MCF 10A (cell line): ENCODE data around the gene MRRF. TPM values are rescaled to one million over a fixed set of nuclear protein-coding genes. Genes with fewer than 3 reads are reported as not detected.

Experiments
- BruUV-seq: library from RNA; stranded (reverse); fragments of 400-500 nt; replicated peaks from 2 replicates; lab custom pipeline; 2021; lab: Mats Ljungman, UMichigan
- CTCF ChIA-PET: fragments of 300-600 bp; sonication (Branson Sonifier 250); formaldehyde crosslinking; extraction: SDS; loops from one replicate; lab custom pipeline; 2021; ENCODE audit warnings: antibody characterized with exemption, inconsistent platforms; lab: Yijun Ruan, JAX
- POLR2A ChIA-PET: fragments of 300-600, 350-650 bp; sonication (Branson Sonifier 250); formaldehyde crosslinking; extraction: SDS; loops from one replicate; lab custom pipeline; 2020; ENCODE audit warnings: antibody characterized with exemption, inconsistent platforms; lab: Yijun Ruan, JAX
- DNase-seq: peaks from one replicate; pipeline ENCODE4 v3.0.0-alpha.2; 2018; ENCODE audit not compliant: unreplicated experiment
- H3K27ac Mint-ChIP-seq: one replicate; pipeline ENCODE4 v1.8.0; 2022; ENCODE audit warnings: mild to moderate bottlenecking, low read depth, mixed read lengths; ENCODE audit not compliant: unreplicated experiment
- H3K27me3 Mint-ChIP-seq: one replicate; pipeline ENCODE4 v1.8.0; 2022; ENCODE audit warnings: mixed read lengths; ENCODE audit not compliant: insufficient read depth, unreplicated experiment
- H3K36me3 Mint-ChIP-seq: one replicate; pipeline ENCODE4 v1.8.0; 2022; ENCODE audit warnings: mild to moderate bottlenecking, moderate library complexity, mixed read lengths; ENCODE audit not compliant: insufficient read depth, unreplicated experiment
- H3K4me1 Mint-ChIP-seq: one replicate; pipeline ENCODE4 v1.8.0; 2022; ENCODE audit warnings: mixed read lengths; ENCODE audit not compliant: insufficient read depth, unreplicated experiment
- H3K4me3 Mint-ChIP-seq: one replicate; pipeline ENCODE4 v1.8.0; 2022; ENCODE audit warnings: mild to moderate bottlenecking, moderate library complexity, mixed read lengths; ENCODE audit not compliant: unreplicated experiment
- H3K9me3 Mint-ChIP-seq: one replicate; pipeline ENCODE4 v1.8.0; 2022; ENCODE audit warnings: mixed read lengths; ENCODE audit not compliant: unreplicated experiment
- intact Hi-C: fragments of 100-400 bp; cut with micrococcal nuclease; formaldehyde crosslinking; loops from 2 replicates; pipeline ENCODE4 v1.14.1; 2022
- total RNA-seq: library from RNA; stranded (reverse); gene quantifications from 2 replicates; pipeline ENCODE4 v1.2.3, GENCODE V29; 2022
- TF ChIP-seq, protein P1 (sequence below): fragments of 200-600 bp; IDR thresholded peaks from one replicate; pipeline ENCODE4 v1.8.0; 2022; ENCODE audit warnings: antibody characterized with exemption, mild to moderate bottlenecking; ENCODE audit not compliant: unreplicated experiment

MRRF gene
- total RNA-seq, 1 experiment from 2014 or later = 90.3 TPM

- H3K27ac Mint-ChIP-seq = no peak overlapping the region
- ChIA-PET CTCF (interaction anchor here (0.6 to 1.8 kb wide), 5 partner anchors 9 to 1801 kb away, joined by 3 to 7 read pairs (median 3); no protein-coding TSS in a partner anchor), POLR2A (interaction anchor here (0.5 to 1.4 kb wide), 4 partner anchors 12 to 543 kb away, joined by 3 to 6 read pairs (median 3); partner anchors contain the start of genes MRRF and RBM18)
- H3K36me3 Mint-ChIP-seq = peaks cover 89% of the 10 kb centered on the region
- no TSS peak for BruUV-seq
- no peak for DNase-seq
- H3K4me3 Mint-ChIP-seq = no peak overlapping the region
- no peaks in the 10 kb centered on the region for H3K4me1 Mint-ChIP-seq
- H3K27me3 Mint-ChIP-seq = no peaks in the 10 kb centered on the region
- no peaks in the 10 kb centered on the region for H3K9me3 Mint-ChIP-seq
- intact Hi-C loops = no loop called here
- TF ChIP-seq, protein P1, sequence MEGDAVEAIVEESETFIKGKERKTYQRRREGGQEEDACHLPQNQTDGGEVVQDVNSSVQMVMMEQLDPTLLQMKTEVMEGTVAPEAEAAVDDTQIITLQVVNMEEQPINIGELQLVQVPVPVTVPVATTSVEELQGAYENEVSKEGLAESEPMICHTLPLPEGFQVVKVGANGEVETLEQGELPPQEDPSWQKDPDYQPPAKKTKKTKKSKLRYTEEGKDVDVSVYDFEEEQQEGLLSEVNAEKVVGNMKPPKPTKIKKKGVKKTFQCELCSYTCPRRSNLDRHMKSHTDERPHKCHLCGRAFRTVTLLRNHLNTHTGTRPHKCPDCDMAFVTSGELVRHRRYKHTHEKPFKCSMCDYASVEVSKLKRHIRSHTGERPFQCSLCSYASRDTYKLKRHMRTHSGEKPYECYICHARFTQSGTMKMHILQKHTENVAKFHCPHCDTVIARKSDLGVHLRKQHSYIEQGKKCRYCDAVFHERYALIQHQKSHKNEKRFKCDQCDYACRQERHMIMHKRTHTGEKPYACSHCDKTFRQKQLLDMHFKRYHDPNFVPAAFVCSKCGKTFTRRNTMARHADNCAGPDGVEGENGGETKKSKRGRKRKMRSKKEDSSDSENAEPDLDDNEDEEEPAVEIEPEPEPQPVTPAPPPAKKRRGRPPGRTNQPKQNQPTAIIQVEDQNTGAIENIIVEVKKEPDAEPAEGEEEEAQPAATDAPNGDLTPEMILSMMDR = no peak
These were observed 16.7 kb downstream of the MRRF start for GRCh38 chr9:122281368-122281767.

GRCh38 chr9:122286764-122287163, 22.1 kb downstream of the MRRF start:
- no peaks in the 10 kb centered on the region for H3K9me3 Mint-ChIP-seq

DNA sequence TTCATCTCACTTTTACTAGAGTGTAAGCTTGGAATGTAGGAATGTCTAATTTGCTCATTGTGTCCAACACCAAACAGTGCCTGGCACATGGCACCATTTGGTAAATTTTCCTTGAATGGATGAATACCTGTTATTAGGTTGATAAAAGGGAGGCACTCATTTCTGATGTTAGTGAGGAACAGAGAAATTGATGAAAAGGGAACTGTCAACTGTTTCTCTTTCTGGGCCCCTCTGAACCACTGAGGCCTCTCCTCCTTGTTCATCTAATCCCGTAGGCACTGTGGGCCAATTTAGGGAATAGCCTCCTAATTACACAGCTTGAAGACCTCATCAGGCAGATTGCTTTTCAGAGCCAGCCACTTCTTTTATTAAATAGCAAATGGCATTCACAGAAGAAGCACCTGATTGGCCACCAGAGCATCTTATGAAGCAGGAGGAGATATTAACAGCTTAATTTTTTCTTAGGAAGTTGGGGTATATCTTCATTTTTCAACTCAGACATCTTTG, 22.6 kb downstream of the MRRF start:
- ChIA-PET POLR2A (interaction anchor here (0.7 to 1.4 kb wide), 2 partner anchors 23 to 154 kb away, joined by 3 to 4 read pairs; partner anchors contain the start of genes MRRF and RBM18), CTCF (interaction anchor here (0.6 kb wide), 1 partner anchor 788 kb away, joined by 3 read pairs; no protein-coding TSS in a partner anchor)
- BruUV-seq = no TSS peak
- Mint-ChIP-seq H3K36me3 (peaks cover 86% of the 10 kb centered on the region), H3K27me3 (no peaks in the 10 kb centered on the region), H3K4me3 (no peak overlapping the region), H3K9me3 (no peaks in the 10 kb centered on the region), H3K27ac (no peak overlapping the region), H3K4me1 (no peaks in the 10 kb centered on the region)
- DNase-seq = no peak
- intact Hi-C loops = no loop called here
- TF ChIP-seq, protein P1 = no peak

More at GRCh38 chr9:122286764-122287163, 22.1 kb downstream of the MRRF start:
- Mint-ChIP-seq H3K36me3 (peaks cover 86% of the 10 kb centered on the region), H3K4me1 (no peaks in the 10 kb centered on the region), H3K27ac (no peak overlapping the region), H3K27me3 (no peaks in the 10 kb centered on the region), H3K4me3 (no peak overlapping the region)
- no peak for DNase-seq
- TF ChIP-seq, protein P1 = no peak
- no TSS peak for BruUV-seq
- intact Hi-C loops = no loop called here
- CTCF ChIA-PET = interaction anchor here (0.6 kb wide), 1 partner anchor 788 kb away, joined by 3 read pairs; no protein-coding TSS in a partner anchor
- POLR2A ChIA-PET = interaction anchor here (0.7 to 1.4 kb wide), 2 partner anchors 22 to 187 kb away, joined by 3 to 4 read pairs; partner anchors contain the start of genes MRRF and RBM18

DNA sequence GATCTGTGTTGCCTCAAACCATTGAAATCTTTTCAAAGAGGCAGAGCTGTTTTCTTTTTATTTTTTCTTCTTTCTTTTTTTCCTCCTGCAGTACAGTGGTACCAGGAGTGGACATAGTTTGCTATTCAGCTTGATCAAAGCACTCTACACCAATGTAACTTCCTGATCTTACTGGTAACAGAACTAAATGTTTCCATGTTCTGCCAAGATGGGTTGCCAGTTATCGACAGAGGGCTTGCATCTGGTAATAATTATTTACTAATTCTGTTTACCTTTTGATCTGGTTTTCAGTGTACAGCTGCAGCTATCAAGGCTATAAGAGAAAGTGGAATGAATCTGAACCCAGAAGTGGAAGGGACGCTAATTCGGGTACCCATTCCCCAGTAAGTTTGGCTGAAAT, 26.8 kb downstream of the MRRF start:
- no peak for DNase-seq
- H3K36me3 Mint-ChIP-seq = peaks cover 82% of the 10 kb centered on the region
- TF ChIP-seq, protein P1 = no peak
- CTCF ChIA-PET = interaction anchor here (0.8 to 1.5 kb wide), 4 partner anchors 54 to 604 kb away, joined by 3 read pairs; no protein-coding TSS in a partner anchor
- POLR2A ChIA-PET = interaction anchor here (0.6 kb wide), 1 partner anchor 18 kb away, joined by 5 read pairs; no protein-coding TSS in a partner anchor
- BruUV-seq = no TSS peak
- H3K27me3 Mint-ChIP-seq = no peaks in the 10 kb centered on the region
- no peak overlapping the region for H3K27ac Mint-ChIP-seq
- intact Hi-C loops = no loop called here
- H3K4me3 Mint-ChIP-seq = no peak overlapping the region
- no peaks in the 10 kb centered on the region for H3K4me1 Mint-ChIP-seq
- no peaks in the 10 kb centered on the region for H3K9me3 Mint-ChIP-seq
